Stimulated activated effector memory CD8-positive, alpha-beta T cell treated with anti-CD3 and anti-CD28 coated beads, Interleukin-12 subunit alpha, Interleukin-12 subunit beta, amount 100 ng/mL, for 72 hours (primary cell): ENCODE results near the gene HSBP1L1.
A peak's percentile ranks its signal among the peaks of the same experiment; 100 is the strongest.
"Not testable (repeated sequence)": the region's sequence is repeated elsewhere in the genome, so short reads cannot be mapped to it uniquely, and the experiment has no call there.

Experiments used
- ATAC-seq: fragments of 150-1000 bp; cut with Tn5 transposase; 2 replicates; pipeline ENCODE4 v1.10.0; 2021
- DNase-seq, 2 donors: peaks; one replicate each; pipeline ENCODE4 v3.0.0; 2021 to 2022; ENCODE audit warnings: low spot score in 2 of 2
- H3K27ac Mint-ChIP-seq: one replicate; pipeline ENCODE4 v1.8.0; 2022; ENCODE audit warnings: mild to moderate bottlenecking, mixed read lengths
- H3K36me3 Mint-ChIP-seq: one replicate; pipeline ENCODE4 v1.8.0; 2022; ENCODE audit warnings: mild to moderate bottlenecking, mixed read lengths
- H3K4me1 Mint-ChIP-seq: one replicate; pipeline ENCODE4 v1.8.0; 2022; ENCODE audit warnings: mixed read lengths
- H3K4me3 Mint-ChIP-seq: one replicate; pipeline ENCODE4 v1.8.0; 2022; ENCODE audit warnings: mild to moderate bottlenecking, mixed read lengths
- H3K9me3 Mint-ChIP-seq: one replicate; pipeline ENCODE4 v1.8.0; 2022; ENCODE audit warnings: mixed read lengths

The HSBP1L1 gene

GRCh38 chr18:79975985-79976680 is 11.7 kb downstream of the HSBP1L1 start:
- DNase-seq (no peak), ATAC-seq (no peak)
- Mint-ChIP-seq H3K36me3 (peaks cover 87% of the 10 kb centered on the region), H3K4me1 (peaks cover 26% of the 10 kb centered on the region), H3K27ac (peak overlapping the region; percentile 35), H3K9me3 (no peaks in the 10 kb centered on the region), H3K4me3 (no peak overlapping the region)

GRCh38 chr18:79979843-79980242 is 15.4 kb downstream of the HSBP1L1 start:
- peaks cover 52% of the 10 kb centered on the region for H3K4me1 Mint-ChIP-seq
- H3K9me3 Mint-ChIP-seq: no peaks in the 10 kb centered on the region
- H3K4me3 Mint-ChIP-seq: no peak overlapping the region
- DNase-seq: no peak
- H3K36me3 Mint-ChIP-seq: peaks cover 79% of the 10 kb centered on the region
- ATAC-seq: no peak
- no peak overlapping the region for H3K27ac Mint-ChIP-seq

- Mint-ChIP-seq H3K4me1 (peaks cover 57% of the 10 kb centered on the region), H3K9me3 (no peaks in the 10 kb centered on the region), H3K4me3 (no peak overlapping the region), H3K27ac (no peak overlapping the region), H3K36me3 (peaks cover 79% of the 10 kb centered on the region)
- no peak for DNase-seq
- no peak for ATAC-seq
These were observed 16.1 kb downstream of the HSBP1L1 start for GRCh38 chr18:79980585-79980984.

- Mint-ChIP-seq H3K27ac (peak overlapping the region; percentile 81), H3K4me3 (peak overlapping the region; percentile 2), H3K4me1 (peaks cover 75% of the 10 kb centered on the region)
These were observed 18.3 kb downstream of the HSBP1L1 start for GRCh38 chr18:79982736-79983135.

GRCh38 chr18:79983253-79983652 is 18.8 kb downstream of the HSBP1L1 start:
- Mint-ChIP-seq H3K27ac (no peak overlapping the region), H3K36me3 (peaks cover 69% of the 10 kb centered on the region), H3K9me3 (no peaks in the 10 kb centered on the region), H3K4me3 (no peak overlapping the region), H3K4me1 (peaks cover 70% of the 10 kb centered on the region)
- ATAC-seq (no peak), DNase-seq (no peak)

More at GRCh38 chr18:79982736-79983135, 18.3 kb downstream of the HSBP1L1 start:
- ATAC-seq (peak; percentile 76), DNase-seq (no peak)
- Mint-ChIP-seq H3K36me3 (peaks cover 74% of the 10 kb centered on the region), H3K9me3 (no peaks in the 10 kb centered on the region)

- H3K27ac Mint-ChIP-seq: no peak overlapping the region
- peaks cover 68% of the 10 kb centered on the region for H3K36me3 Mint-ChIP-seq
These were observed 19.4 kb downstream of the HSBP1L1 start for GRCh38 chr18:79983793-79984192.

GRCh38 chr18:79985172-79985571 is 20.7 kb downstream of the HSBP1L1 start:
- Mint-ChIP-seq H3K9me3 (no peaks in the 10 kb centered on the region), H3K27ac (no peak overlapping the region), H3K4me1 (peaks cover 59% of the 10 kb centered on the region), H3K4me3 (no peak overlapping the region), H3K36me3 (peaks cover 63% of the 10 kb centered on the region)
- DNase-seq (no peak), ATAC-seq (no peak)

More at GRCh38 chr18:79983793-79984192, 19.4 kb downstream of the HSBP1L1 start:
- DNase-seq: no peak
- peak; percentile 34 for ATAC-seq
- H3K4me3 Mint-ChIP-seq: peak overlapping the region; percentile 9
- H3K9me3 Mint-ChIP-seq: no peaks in the 10 kb centered on the region
- peaks cover 69% of the 10 kb centered on the region for H3K4me1 Mint-ChIP-seq

GRCh38 chr18:79986726-79987125 is 22.3 kb downstream of the HSBP1L1 start:
- Mint-ChIP-seq H3K27ac (peak overlapping the region; percentile 95), H3K4me1 (peaks cover 55% of the 10 kb centered on the region), H3K4me3 (peak overlapping the region; percentile 86), H3K36me3 (peaks cover 62% of the 10 kb centered on the region), H3K9me3 (no peaks in the 10 kb centered on the region)
- DNase-seq (no peak), ATAC-seq (no peak)

GRCh38 chr18:79987566-79987965 is 23.1 kb downstream of the HSBP1L1 start:
- no peak for ATAC-seq
- H3K36me3 Mint-ChIP-seq: peaks cover 54% of the 10 kb centered on the region
- H3K9me3 Mint-ChIP-seq: no peaks in the 10 kb centered on the region
- H3K4me3 Mint-ChIP-seq: peak overlapping the region; percentile 86
- H3K27ac Mint-ChIP-seq: peak overlapping the region; percentile 95
- no peak for DNase-seq
- H3K4me1 Mint-ChIP-seq: peaks cover 46% of the 10 kb centered on the region

- DNase-seq (peak in 1 of 2 donors; percentile 87), ATAC-seq (peak; percentile 81)
- Mint-ChIP-seq H3K36me3 (peaks cover 51% of the 10 kb centered on the region), H3K4me1 (peaks cover 41% of the 10 kb centered on the region), H3K9me3 (no peaks in the 10 kb centered on the region), H3K27ac (peak overlapping the region; percentile 95), H3K4me3 (peak overlapping the region; percentile 86)
These were observed 23.6 kb downstream of the HSBP1L1 start for GRCh38 chr18:79988071-79988450.

- ATAC-seq (peak; percentile 98), DNase-seq (peak in 1 of 2 donors; percentile 73)
- Mint-ChIP-seq H3K4me3 (peak within 1 kb of the TSS; percentile 86), H3K27ac (peak within 1 kb of the TSS; percentile 95), H3K36me3 (peaks cover 46% of the 10 kb centered on the region), H3K9me3 (no peaks in the 10 kb centered on the region), H3K4me1 (peaks cover 36% of the 10 kb centered on the region)
These were observed 24.2 kb downstream of the HSBP1L1 start, which contains the start of gene TXNL4A for GRCh38 chr18:79988451-79989194. Gene TXNL4A, minus strand, starts transcription at chr18:79988563. Its CDS starts 171 bp downstream, at chr18:79988392.

GRCh38 chr18:79989195-79989497 is 24.7 kb downstream of the HSBP1L1 start:
- ATAC-seq (no peak), DNase-seq (no peak)
- H3K4me3 Mint-ChIP-seq: peak overlapping the region; percentile 86
- H3K36me3 Mint-ChIP-seq: peaks cover 40% of the 10 kb centered on the region
- no peaks in the 10 kb centered on the region for H3K9me3 Mint-ChIP-seq
- H3K27ac Mint-ChIP-seq: peak overlapping the region; percentile 95
- H3K4me1 Mint-ChIP-seq: peaks cover 31% of the 10 kb centered on the region

GRCh38 chr18:79991494-79991893 is 27.1 kb downstream of the HSBP1L1 start:
- Mint-ChIP-seq H3K4me1 (peaks cover 12% of the 10 kb centered on the region), H3K27ac (no peak overlapping the region), H3K36me3 (peaks cover 17% of the 10 kb centered on the region), H3K4me3 (no peak overlapping the region), H3K9me3 (no peaks in the 10 kb centered on the region)
- DNase-seq: no peak
- no peak for ATAC-seq

- not testable (repeated sequence) for ATAC-seq, H3K36me3 Mint-ChIP-seq, H3K27ac Mint-ChIP-seq, H3K9me3 Mint-ChIP-seq, H3K4me1 Mint-ChIP-seq, H3K4me3 Mint-ChIP-seq, DNase-seq
These were observed 35.3 kb downstream of the HSBP1L1 start for GRCh38 chr18:79999701-80000100.

GRCh38 chr18:80000877-80001276 is 36.4 kb downstream of the HSBP1L1 start:
- no peak overlapping the region for H3K4me3 Mint-ChIP-seq
- H3K36me3 Mint-ChIP-seq: no peaks in the 10 kb centered on the region
- peaks cover 9% of the 10 kb centered on the region for H3K9me3 Mint-ChIP-seq
- peaks cover 10% of the 10 kb centered on the region for H3K4me1 Mint-ChIP-seq
- no peak for DNase-seq
- H3K27ac Mint-ChIP-seq: no peak overlapping the region
- no peak for ATAC-seq

- Mint-ChIP-seq H3K27ac (no peak overlapping the region), H3K4me1 (peaks cover 10% of the 10 kb centered on the region), H3K4me3 (no peak overlapping the region), H3K9me3 (peaks cover 9% of the 10 kb centered on the region), H3K36me3 (no peaks in the 10 kb centered on the region)
- ATAC-seq (no peak), DNase-seq (no peak)
These were observed 38.0 kb downstream of the HSBP1L1 start for GRCh38 chr18:80002468-80002867.
